ENCODE measurements around the gene KBTBD12.
"Not testable (repeated sequence)": the region's sequence is repeated elsewhere in the genome, so short reads cannot be mapped to it uniquely, and the experiment has no call there.

Gene KBTBD12, protein sequence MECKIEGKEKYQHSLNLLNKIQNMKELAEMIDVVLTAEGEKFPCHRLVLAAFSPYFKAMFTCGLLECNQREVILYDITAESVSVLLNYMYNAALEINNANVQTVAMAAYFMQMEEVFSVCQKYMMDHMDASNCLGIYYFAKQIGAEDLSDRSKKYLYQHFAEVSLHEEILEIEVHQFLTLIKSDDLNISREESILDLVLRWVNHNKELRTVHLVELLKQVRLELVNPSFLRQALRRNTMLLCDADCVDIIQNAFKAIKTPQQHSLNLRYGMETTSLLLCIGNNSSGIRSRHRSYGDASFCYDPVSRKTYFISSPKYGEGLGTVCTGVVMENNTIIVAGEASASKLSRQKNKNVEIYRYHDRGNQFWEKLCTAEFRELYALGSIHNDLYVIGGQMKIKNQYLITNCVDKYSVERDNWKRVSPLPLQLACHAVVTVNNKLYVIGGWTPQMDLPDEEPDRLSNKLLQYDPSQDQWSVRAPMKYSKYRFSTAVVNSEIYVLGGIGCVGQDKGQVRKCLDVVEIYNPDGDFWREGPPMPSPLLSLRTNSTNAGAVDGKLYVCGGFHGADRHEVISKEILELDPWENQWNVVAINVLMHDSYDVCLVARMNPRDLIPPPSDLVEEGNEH

DNA sequence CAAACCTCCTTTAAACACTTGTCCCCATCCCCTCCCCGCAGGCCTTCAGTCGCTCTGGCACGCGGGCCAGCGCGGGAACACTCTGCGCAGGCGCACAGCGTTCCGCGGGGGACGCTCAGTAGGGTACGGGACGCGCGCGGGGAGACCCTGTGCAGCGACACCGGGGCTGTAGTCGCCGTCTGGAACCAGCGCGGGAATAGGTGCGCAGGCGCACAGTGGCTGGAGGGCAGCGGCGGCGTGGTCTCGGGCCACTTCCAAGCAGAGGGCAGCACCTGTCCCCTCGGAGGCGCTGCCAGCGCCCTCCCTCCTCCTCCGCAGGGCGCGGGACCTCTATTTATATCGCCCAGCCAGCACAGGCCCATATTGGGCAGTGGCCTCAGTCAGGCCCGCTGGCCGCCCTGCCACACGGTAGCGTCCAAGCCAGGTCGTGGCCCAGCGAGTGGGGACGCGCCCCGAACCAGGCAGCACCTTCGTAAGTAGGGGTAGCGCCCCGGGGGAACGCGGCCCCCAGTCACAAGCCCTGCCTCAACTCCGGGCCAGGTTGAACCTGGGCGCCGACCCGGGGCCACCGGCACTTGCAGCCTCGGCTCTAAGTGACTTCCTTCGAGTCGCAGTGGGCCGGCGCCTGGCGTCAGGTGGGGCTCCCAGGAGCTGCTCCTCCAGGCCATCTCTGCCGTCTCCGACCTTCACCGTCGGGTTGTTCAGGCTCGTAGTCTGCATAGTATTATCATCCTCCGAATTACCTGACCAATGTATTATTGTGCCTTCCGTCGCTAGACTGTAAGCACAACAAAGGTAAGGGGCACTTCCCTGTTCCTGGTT is at the start of gene KBTBD12:
KBTBD12 (plus strand) TSS at position 118 of the 822 bp plus-strand sequence. CDS start 7,830 bp downstream, outside the sequence.
- no peak for DNase-seq

DNA sequence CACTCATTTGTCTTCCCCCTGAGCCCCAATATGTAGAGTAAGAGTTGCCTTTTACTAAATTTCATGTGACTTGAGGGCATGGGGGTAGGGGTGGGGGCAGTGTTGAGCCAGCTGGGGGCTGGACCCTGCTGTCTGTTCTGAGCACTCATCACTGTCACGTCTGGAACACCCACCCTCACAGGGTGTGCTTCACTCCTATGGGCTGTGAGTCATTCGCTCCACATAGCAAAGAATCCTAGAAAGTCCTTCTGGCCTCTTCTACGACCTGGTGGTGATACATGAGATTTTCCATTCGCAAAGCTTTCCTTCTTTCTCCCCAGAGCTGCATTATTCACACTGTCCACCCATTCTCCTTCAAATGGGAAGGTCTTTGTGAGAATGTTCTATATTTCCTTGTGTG is 49.1 kb upstream of the KBTBD12 start:
- DNase-seq: no peak

DNA sequence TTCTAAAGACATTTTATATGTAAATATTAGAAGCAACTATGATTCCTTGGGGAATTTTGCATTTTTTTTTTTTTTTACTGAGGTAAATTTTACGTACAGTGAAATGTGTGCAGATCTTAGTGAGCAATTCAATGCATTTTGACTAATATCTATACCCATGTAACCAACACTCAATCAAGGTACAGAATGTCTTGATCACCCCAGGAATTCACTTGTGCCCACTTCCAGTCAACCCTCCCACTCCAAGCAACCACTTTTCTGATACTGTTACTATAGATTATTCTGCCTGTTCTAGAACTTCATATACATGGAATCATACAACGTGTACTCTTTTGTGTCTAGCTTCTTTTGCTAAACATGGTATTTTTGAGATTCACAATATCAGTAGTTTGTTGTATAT is 47.6 kb upstream of the KBTBD12 start:
- no peak for DNase-seq

DNA sequence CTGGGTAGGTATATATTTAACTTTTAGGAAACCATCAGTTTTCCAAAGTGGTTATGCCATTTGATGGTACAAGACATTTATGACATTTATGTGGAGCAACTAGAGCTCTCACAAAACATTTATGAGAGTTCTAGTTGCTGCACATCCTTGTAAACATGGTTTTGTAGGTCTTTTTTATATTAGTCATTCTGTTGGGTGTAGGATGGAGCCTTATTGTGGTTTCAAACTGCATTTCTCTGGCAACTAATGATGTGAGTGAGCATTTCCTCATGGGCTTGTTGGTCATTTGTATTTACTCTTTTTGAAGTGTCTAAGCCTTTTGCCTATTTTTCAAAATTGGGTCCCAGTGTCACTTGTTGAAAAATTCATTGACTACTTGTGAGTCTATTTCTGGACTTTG is 47.0 kb upstream of the KBTBD12 start:
- DNase-seq: no peak

DNA sequence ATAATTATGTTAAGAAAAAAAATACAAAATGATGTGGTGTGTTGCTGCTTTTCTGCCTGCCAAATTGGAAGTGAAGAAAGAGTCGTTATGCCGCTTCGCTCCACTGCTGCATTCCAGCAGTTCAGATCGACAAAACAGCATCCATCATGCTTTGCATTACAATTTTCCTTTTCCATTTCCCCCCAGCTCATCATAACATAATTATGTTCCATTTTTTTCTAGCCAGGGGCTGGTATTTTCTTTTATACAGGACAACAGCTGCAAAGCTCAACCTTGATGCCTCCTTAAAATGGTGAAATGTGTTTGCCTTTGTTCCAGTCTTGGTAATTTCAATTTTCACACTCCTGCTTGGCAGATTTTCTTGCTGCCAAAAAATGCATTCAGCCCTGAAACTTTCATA is 44.9 kb upstream of the KBTBD12 start:
- DNase-seq: no peak

DNA sequence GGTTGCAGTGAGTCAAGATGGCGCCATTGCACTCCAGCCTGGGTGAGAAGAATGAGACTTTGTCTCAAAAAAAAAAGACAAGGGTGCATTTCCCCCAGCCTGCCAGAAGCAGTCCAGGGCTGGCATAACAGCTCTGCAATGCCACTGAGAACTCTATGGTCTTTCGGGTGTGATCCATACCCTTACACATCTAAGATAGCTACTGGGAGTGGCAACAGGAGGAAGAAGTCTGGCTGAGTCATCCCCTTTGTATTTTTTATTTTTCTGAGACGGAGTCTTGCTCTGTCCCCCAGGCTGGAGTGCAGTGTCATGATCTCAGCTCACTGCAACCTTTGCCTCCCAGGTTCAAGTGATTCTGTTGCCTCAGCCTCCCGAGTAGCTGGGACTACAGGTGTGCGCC is 40.9 kb upstream of the KBTBD12 start:
- not testable (repeated sequence) for DNase-seq

DNA sequence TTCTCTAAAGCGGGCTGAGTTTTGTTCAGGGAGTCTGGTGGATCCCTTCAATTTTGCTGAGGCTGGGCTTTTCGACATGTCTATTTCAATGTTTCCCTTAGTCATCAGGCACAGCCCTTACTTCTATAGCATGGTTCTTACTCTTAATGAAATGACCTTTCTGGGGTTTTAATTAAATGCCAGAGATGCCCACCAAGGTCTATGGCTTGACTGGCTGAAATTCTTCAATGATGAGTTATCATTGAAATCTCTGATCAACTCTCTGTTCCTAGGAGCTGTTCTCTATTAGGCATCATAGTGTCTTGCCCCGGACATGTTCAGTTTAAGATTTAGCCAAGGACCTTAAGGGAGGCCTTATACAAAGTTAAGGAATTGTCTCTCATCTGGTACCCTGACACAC is 33.4 kb upstream of the KBTBD12 start:
- no peak for DNase-seq

DNA sequence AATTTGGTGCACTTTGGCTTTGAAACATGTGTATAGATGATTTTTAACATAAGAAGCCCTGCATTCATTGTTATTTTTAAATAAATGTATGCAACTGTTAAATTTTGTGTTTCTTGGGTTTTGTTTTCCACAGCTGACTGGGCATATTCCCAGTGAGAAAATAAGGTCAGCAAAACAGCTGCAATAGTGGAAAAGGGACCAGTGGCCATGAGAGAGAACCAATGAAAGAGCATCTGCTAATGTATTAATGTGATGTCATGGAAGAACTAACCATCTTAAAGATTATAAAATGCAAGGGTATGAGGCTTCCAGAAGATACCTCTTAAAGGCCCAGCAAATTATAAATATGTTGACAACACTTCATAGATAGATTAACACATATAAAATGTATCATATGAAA is 31.0 kb upstream of the KBTBD12 start:
- DNase-seq: no peak

DNA sequence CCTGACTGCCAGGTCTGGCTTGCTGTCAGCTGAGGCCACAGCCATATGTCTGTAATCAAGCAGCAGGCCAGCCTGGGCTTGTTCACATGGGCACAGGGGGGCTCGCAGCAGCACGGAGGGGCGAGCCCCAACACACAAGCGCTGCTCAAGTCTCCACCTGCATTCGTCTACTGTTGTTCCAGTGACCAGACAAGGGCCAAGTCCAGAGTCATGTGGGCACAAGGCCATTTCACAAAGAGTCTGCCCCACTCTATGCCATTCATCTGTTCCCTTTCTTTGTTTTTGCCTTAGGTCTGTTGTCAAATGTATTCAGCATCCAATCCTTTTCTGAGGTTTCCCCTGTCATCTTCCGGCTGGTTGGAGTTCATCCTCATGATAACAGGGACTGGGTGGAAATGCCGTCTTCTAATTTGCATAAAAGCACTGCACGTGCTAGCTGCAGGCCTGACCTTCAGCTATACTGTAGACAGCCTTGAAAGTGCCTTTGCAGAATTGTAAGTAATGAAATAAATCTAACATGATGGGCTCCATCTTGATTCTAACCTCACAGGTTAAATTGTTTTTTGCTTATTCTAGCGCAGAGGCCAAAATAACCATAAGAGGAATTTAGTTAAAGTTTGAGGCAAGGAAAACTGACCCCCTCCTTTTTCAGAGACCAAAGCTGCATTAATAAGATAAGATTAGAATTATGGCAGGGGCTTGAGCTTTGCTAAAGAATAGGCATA is 28.6 kb upstream of the KBTBD12 start:
- DNase-seq: no peak

DNA sequence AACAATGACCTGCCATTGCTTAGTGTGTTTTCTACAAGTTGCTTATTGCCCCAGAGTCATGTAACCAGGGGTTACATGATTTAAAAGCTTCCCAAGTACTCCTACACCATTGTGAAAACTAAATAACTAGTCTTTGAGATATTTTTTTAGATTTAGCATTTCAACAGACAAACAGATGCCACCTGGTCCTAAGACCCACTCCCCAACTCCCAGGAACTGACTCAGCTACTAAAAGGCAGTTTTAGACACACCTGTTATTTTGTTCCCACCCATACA is 28.1 kb upstream of the KBTBD12 start:
- DNase-seq: no peak

DNA sequence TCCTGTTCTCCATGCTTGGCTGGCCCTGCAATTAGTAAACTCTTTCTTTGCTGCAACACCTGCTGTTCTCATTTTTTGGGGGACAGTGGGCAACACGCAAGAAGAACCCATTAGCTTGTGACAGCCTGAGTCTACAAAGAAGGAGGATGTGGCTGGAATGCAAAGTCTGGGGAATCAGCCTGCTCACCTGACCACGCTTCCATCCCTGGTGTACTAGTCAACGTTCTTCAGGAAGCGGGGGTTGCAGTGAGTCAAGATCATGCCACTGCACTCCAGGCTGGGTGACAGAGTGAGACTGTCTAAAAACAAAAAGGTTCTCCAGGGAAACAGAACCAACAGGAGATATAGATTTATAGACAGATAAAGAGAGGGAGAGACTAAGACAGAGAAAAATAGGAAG is 27.7 kb upstream of the KBTBD12 start:
- DNase-seq: no peak

DNA sequence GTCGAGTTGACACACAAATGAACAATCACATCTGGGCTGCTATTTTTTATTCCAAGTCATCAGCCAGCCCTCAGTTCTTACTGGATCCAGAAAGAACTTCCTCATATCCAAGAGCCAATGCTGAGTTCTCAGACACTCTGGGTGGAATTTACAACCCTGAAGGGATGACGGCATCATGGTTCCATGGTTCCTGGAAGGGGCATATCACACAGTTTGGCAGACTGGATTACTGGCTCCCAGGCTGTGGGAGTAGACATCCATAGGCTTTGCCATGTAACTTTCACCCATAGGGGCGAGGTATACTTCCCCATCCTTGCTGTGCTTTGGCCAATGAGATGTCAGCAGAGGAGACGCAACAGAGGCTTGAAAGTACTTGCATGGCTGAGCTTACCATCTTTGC is 26.9 kb upstream of the KBTBD12 start:
- no peak for DNase-seq

DNA sequence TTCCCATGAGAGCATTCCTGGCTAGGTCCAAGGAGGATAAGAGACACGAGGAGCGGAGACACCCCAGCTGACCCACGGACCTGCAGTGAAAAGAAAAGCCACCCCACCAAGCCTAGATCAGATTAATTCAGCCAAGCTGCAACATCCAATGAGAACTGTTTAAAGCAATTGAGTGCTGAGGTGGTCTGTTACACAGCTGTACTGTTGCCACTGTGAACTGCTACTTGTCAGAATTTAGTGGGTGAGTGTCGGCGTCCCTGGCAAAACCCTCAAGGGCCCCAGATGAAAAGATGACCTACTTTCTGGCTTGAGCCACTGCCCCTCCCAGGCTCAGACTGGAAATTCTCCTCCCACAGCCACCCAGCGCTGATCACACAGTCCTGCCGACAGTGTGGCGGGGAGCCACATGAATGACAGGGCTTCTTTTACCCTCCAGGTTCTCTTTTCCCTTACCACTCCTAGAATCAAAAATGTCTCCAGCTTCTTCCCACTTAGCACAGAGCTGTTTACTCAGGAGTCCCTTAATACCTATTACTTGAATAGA is 26.4 kb upstream of the KBTBD12 start:
- no peak for DNase-seq

DNA sequence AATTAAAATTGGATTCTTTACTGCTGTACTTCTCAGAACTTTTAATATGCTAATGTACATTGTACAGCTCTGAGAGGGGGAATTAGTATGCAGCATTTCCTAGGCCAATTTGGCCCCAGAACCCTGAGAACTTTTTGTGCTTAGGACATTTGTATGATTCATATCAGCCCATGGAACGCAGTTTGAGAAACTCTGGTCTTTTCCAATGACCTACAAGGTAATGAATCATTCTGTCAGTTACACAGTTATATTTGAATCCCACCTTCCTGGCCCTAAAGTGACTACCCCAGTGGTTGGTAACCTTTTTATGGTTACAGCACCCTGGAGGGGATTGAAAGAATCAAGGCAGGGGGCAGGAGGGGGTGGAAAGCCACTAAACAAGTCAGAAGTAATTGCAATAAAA is 25.6 kb upstream of the KBTBD12 start:
- DNase-seq: no peak

DNA sequence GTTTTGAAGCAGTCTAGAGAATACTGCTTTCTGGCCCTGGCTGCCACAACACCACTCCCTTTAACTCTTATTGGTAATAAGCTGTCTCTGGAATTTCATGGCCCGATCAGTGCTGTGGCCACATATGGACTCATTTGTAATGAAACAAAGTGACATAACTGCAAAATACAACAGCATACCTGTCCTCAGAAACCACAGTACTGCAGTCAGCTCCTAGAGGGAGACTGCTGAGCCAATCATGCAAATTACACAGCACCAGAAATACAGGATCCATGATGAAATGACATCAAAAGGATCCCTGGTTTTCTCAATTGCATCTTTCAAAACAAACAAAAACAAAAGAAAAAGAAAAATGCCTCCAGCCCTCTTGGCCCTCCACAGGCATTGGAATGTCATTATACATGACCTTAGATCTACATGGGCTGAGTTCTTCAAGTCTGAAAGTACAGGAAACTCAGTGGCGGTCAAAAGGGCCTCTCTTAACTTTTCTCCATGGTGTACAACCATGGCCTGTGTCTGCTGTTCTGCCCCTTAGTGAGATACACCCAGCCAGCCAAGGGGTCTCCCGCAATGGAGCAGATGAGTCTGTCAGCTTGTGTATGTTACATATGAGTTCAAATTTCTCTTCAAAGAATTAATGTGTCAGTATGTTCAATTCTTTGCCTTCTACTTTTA is 24.9 kb upstream of the KBTBD12 start:
- no peak for DNase-seq

DNA sequence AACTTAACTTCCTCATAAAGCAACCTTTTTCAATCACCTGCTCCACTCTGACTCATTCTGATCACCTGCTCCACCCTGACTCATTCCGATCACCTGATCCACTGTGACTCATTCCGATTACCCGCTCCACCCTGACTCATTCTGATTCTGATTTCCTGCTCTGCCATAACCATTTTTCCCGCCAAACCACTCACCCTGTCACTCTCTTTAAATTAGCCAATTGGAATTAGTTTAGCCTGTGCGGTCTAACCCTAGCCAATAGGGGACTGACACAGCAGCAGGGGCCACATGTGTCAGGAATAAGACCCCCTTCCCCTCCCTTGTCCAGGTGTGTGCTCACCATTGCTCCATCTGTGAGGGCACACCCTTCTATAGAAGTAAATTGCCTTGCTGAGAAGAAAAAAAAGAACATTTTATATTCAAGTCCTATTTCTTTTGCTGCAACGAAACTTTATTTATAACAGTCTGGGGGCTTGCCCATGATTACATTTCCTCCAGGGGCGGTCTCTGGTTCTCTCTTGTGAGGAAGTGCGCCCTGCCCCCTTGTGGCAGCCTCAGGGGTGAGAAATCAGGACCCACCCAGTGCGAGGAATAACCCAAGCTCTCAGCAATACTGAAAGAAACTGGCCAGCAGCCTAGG is 24.3 kb upstream of the KBTBD12 start:
- not testable (repeated sequence) for DNase-seq

DNA sequence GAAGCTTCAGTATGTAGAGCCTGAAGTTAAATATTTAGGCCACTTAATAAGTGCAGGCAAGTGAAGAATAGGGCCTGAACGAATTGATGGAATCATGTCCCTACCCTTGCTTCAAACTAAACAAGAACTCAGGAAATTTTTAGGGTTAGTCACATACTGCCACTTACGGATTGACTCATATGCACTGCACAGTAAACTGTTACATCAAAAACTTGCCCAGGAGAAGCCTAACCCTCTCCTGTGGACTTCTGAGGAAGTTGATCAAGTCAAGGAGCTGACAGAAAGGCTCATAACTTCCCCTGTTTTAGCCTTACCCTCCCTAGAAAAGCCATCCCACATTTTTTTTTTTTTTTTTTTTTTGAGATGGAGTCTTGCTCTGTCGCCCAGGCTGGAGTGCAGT is 20.6 kb upstream of the KBTBD12 start:
- no peak for DNase-seq

DNA sequence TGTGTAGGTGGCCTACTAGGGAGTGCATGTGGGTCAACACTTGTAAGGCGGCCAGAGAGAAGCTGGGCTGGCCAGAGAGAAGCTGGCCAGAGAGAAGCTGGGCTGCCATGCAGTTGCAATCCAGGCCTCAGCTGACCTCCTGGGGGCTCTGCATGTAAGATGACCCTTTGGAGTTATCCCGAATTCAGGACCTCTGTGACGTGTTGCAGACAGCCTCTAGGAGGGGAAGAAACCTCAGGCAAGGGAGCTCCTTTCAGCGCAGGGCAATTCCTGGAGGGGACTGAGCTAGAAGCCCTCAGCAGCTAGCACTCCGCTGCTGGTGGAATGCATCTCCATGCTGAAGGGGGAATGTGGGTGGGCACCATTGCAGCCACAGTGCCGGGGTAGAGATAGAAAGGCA is 15.8 kb upstream of the KBTBD12 start:
- DNase-seq: no peak

DNA sequence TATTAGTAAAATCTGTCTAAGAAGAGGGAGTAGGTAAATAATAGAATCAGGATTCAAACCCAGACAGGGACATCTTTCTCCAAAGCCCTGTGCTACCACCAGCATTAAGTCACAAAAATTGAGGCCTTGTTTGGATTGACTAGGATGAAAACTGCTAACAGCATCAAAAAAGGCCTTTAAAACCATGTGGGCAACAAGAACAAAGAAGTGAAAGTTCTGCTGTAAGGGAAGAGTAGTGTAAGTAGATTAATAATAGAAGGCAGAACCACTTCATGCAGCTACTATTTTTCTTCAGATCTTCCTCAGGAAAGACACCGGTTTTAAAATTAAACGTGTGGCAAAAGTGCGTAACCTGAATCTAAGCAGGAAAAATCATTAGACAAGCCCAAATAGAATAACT is 15.3 kb upstream of the KBTBD12 start:
- no peak for DNase-seq

DNA sequence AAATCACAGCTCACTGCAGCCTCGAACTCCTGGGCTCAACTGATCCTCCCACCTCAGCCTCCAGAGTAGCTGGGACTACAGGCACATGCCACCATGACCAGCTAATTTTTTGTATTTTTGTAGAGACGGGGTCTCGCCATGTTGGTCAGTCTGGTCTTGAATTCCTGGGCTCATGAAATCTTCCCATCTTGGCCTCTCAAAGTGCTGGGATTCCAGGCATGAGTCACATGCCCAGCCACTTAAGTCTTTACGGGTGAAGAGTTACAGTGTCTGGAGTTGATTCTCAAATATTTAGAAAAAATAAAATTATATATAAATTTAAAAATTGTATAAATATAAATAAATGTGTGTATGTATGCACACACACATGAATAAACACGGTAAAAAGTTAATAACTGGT is 14.5 kb upstream of the KBTBD12 start:
- no peak for DNase-seq

DNA sequence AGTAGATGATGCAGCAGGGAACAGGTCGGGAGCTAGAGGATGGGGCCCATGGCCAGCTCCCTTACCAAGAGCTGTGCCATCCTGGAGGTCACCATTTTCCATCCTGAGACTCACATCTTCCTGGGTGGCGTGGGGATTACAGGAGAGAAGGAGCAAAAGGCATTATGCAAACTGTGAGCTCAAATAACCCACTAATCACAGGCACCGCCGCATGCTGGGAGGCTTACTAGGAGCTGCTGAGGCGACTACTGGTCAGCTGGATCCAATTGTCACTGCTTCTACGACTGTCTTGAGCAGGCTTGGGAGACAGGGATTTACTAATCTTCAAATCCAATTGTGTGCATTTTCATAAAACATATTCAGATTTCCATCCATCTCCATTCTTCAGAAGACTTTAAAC is 12.5 kb upstream of the KBTBD12 start:
- no peak for DNase-seq
